HL-60 (cell line): ENCODE measurements around the gene UTF1.

ENCODE experiments used
- CTCF ChIP-seq: IDR thresholded peaks from one replicate; pipeline ENCODE4 v1.5.1; 2011; ENCODE audit warnings: low read length, control low read depth, inconsistent platforms; ENCODE audit not compliant: insufficient read depth
- POLR2AphosphoS5 ChIP-seq: IDR thresholded peaks from 2 replicates; pipeline ENCODE4 v1.6.1; 2012; ENCODE audit warnings: low read depth
- REST ChIP-seq: IDR thresholded peaks from 2 replicates; pipeline ENCODE4 v1.6.1; 2012; ENCODE audit warnings: low read depth; ENCODE audit not compliant: insufficient replicate concordance

GRCh38 chr10:133195096-133195495 is 34.9 kb upstream of the UTF1 start:
- no peak for TF ChIP-seq REST
- TF ChIP-seq POLR2AphosphoS5: no peak
- TF ChIP-seq CTCF: no peak
